Fibroblast of villous mesenchyme (primary cell): ENCODE measurements around the gene SLC39A11. TPM values are rescaled to one million over a fixed set of nuclear protein-coding genes. Genes with fewer than 3 reads are reported as not detected.
"Not testable (repeated sequence)": the region's sequence is repeated elsewhere in the genome, so short reads cannot be mapped to it uniquely, and the experiment has no call there.

Source experiments
- DNase-seq: peaks from one replicate; pipeline ENCODE4 v3.0.0-alpha.2; 2010; ENCODE audit warnings: low read depth
- H3K4me3 ChIP-seq: 2 replicates; pipeline ENCODE4 v1.5.1; 2011; ENCODE audit warnings: low read depth, mild to moderate bottlenecking, low read length
- CTCF ChIP-seq: IDR thresholded peaks from 2 replicates; pipeline ENCODE4 v1.5.1; 2012; ENCODE audit warnings: low read depth, mild to moderate bottlenecking, low read length; ENCODE audit not compliant: insufficient read depth
- total RNA-seq: library from RNA; depleted of rRNA; stranded (reverse); fragments of >200 nt; gene quantifications from 2 replicates; pipeline ENCODE4 v1.2.3, GENCODE V29; 2012

SLC39A11 gene
- total RNA-seq, 1 donor, result 16.0 TPM

GRCh38 chr17:73003487-73003886, 89.0 kb downstream of the SLC39A11 start:
- no peak for TF ChIP-seq CTCF

GRCh38 chr17:73000832-73001231, 91.7 kb downstream of the SLC39A11 start:
- no peak for TF ChIP-seq CTCF
- H3K4me3 ChIP-seq, result no peak overlapping the region
- DNase-seq, result no peak

More at GRCh38 chr17:73003487-73003886, 89.0 kb downstream of the SLC39A11 start:
- H3K4me3 ChIP-seq, result no peak overlapping the region
- DNase-seq, result no peak

- DNase-seq, H3K4me3 ChIP-seq: not testable (repeated sequence)
Observed at GRCh38 chr17:72999474-72999873, 93.0 kb downstream of the SLC39A11 start.

GRCh38 chr17:72998343-72998742, 94.1 kb downstream of the SLC39A11 start:
- no peak for DNase-seq
- H3K4me3 ChIP-seq, result no peak overlapping the region
- no peak for TF ChIP-seq CTCF

GRCh38 chr17:72997559-72997958, 94.9 kb downstream of the SLC39A11 start:
- no peak overlapping the region for H3K4me3 ChIP-seq
- no peak for DNase-seq
- TF ChIP-seq CTCF, result no peak

GRCh38 chr17:72996791-72997190, 95.7 kb downstream of the SLC39A11 start:
- TF ChIP-seq CTCF, result no peak
- H3K4me3 ChIP-seq, result no peak overlapping the region
- DNase-seq, result no peak

GRCh38 chr17:72995008-72995656, 97.4 kb downstream of the SLC39A11 start:
- TF ChIP-seq CTCF, result no peak
- no peak for DNase-seq
- no peak overlapping the region for H3K4me3 ChIP-seq

- not testable (repeated sequence) for H3K4me3 ChIP-seq
- DNase-seq, result peak; percentile 36
Observed at GRCh38 chr17:72992783-72993467, 99.6 kb downstream of the SLC39A11 start.
